Cardiac fibroblast (primary cell): Measurements from ENCODE around the gene WNT5A.

Experiments
- DNase-seq, 2 donors: peaks; one replicate each; pipeline versions ENCODE4 v3.0.0 to v3.0.0-alpha.2; 2010; ENCODE audit warnings: low read depth in 2 of 2
- H3K4me3 ChIP-seq, 2 donors: replicated peaks in 1 of 2; 1 replicate in 1 of 2; 2 replicates in 1 of 2; pipeline ENCODE4 v1.5.1; 2011; ENCODE audit warnings: low read depth in 2 of 2, low read length in 2 of 2, mild to moderate bottlenecking in 2 of 2, moderate library complexity in 1 of 2
- TF ChIP-seq, protein P1 (sequence below): IDR thresholded peaks from one replicate; pipeline ENCODE4 v1.5.1; 2011; ENCODE audit warnings: low read depth, mild to moderate bottlenecking, low read length, inconsistent platforms

WNT5A gene

GRCh38 chr3:55423782-55424181 lies 63.3 kb downstream of the WNT5A start:
- TF ChIP-seq, protein P1, sequence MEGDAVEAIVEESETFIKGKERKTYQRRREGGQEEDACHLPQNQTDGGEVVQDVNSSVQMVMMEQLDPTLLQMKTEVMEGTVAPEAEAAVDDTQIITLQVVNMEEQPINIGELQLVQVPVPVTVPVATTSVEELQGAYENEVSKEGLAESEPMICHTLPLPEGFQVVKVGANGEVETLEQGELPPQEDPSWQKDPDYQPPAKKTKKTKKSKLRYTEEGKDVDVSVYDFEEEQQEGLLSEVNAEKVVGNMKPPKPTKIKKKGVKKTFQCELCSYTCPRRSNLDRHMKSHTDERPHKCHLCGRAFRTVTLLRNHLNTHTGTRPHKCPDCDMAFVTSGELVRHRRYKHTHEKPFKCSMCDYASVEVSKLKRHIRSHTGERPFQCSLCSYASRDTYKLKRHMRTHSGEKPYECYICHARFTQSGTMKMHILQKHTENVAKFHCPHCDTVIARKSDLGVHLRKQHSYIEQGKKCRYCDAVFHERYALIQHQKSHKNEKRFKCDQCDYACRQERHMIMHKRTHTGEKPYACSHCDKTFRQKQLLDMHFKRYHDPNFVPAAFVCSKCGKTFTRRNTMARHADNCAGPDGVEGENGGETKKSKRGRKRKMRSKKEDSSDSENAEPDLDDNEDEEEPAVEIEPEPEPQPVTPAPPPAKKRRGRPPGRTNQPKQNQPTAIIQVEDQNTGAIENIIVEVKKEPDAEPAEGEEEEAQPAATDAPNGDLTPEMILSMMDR = no peak
- DNase-seq = peak in 1 of 2 donors; percentile 6
- no peak overlapping the region for H3K4me3 ChIP-seq

DNA sequence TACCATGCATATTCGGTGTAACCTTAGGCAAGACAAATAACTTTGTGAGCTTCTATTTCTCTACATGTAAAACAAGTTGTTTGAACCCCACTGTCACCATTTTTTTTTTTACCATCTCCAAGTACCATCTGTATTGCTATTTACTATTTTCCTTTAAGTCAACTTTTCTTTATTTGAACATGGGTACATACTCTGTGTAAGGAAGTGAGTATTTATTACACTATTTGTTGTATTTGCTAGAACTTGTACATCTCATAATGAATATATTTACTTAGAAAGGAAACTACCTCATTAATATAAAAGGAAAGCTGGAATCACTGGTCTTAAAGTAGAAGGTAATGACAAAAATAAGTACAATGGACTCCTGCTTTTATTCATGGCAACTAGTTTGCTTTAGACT lies 69.9 kb downstream of the WNT5A start:
- H3K4me3 ChIP-seq = no peak overlapping the region
- TF ChIP-seq, protein P1 = no peak
- no peak for DNase-seq

DNA sequence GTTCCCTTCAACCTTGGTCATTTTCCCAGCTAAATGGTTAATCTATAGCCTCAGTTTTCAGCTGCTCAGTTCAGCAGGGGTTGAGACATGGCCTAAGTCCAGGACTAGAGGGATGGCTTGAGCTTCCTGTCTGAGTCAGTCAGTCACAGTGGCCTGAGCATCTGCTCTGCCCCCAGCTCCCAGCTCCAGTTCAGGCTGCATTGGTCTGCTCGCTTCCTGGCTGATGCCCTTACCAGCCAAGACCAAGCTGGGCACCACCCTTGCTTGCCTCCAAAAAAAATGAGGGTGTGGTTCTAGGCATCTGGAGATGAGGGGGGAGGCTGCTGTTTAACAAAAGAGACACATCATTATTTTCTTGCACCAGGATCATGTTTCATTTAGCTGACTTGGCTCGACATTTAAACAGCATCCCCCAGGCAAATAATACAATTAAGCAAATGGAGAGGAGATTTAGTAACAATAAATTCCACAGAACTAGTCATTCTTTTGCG lies 70.7 kb downstream of the WNT5A start:
- no peak overlapping the region for H3K4me3 ChIP-seq
- peak; percentile 61 to 81 for DNase-seq
- TF ChIP-seq, protein P1 = no peak
